K562 (cell line): ENCODE measurements around the gene DOCK8. TPM values are rescaled to one million over a fixed set of nuclear protein-coding genes. Genes with fewer than 3 reads are reported as not detected.

ENCODE experiments used
- CTBP1 ChIP-seq: fragments of 450-650 bp; IDR thresholded peaks from 2 replicates; pipeline ENCODE4 v1.6.1; 2016; ENCODE audit warnings: borderline replicate concordance
- CTCF ChIP-seq, 3 experiments: IDR thresholded peaks in 2 of 3; conservative IDR thresholded peaks in 1 of 3; 2 replicates each; pipeline ENCODE4 v1.5.1; 2011 to 2012; ENCODE audit warnings: low read length in 3 of 3, mild to moderate bottlenecking in 3 of 3, control low read depth in 2 of 3, improper control_type of control experiment in 1 of 3, inconsistent platforms in 1 of 3, low read depth in 1 of 3, mixed read lengths in 1 of 3, moderate library complexity in 1 of 3; ENCODE audit not compliant: insufficient read depth in 2 of 3
- EHMT2 ChIP-seq: fragments of 450-650 bp; IDR thresholded peaks from 2 replicates; pipeline ENCODE4 v1.6.1; 2018; ENCODE audit warnings: antibody characterized with exemption
- FOXO4 ChIP-seq: fragments of 450-650 bp; formaldehyde crosslinking; IDR thresholded peaks from 2 replicates; pipeline ENCODE4 v1.4.0; 2020; ENCODE audit warnings: mild to moderate bottlenecking, moderate library complexity
- GTF2A2 ChIP-seq: IDR thresholded peaks from 2 replicates; pipeline ENCODE4 v1.6.1; 2016; ENCODE audit warnings: mild to moderate bottlenecking, missing genetic modification characterization, missing compliant biosample characterization
- GTF2B ChIP-seq: IDR thresholded peaks from 2 replicates; pipeline ENCODE4 v1.6.1; 2011; ENCODE audit not compliant: insufficient read length; ENCODE audit errors: extremely low read depth
- HDGF ChIP-seq: fragments of 450-650 bp; IDR thresholded peaks from 2 replicates; pipeline ENCODE4 v1.6.1; 2016
- LCOR ChIP-seq: sonication (generic); formaldehyde crosslinking; IDR thresholded peaks from 2 replicates; pipeline ENCODE4 v1.8.0; 2022; ENCODE audit warnings: mild to moderate bottlenecking, missing genetic modification reagents
- MAFF ChIP-seq: IDR thresholded peaks from 2 replicates; pipeline ENCODE4 v1.6.1; 2012; ENCODE audit warnings: low read length, improper control_type of control experiment
- MYNN ChIP-seq, 2 experiments: sonication (generic); formaldehyde crosslinking in 1 of 2; IDR thresholded peaks; 2 replicates each; pipeline versions ENCODE4 v1.5.0 to v1.6.1; 2016 to 2020; ENCODE audit warnings: antibody characterized with exemption in 1 of 2, missing genetic modification reagents in 1 of 2
- NCOA2 ChIP-seq, 2 experiments: fragments of 450-650 bp; IDR thresholded peaks; 2 replicates each; pipeline ENCODE4 v1.6.1; 2018; ENCODE audit warnings: mild to moderate bottlenecking in 2 of 2, moderate library complexity in 1 of 2; ENCODE audit not compliant: partially characterized antibody in 2 of 2
- NFE2L1 ChIP-seq: fragments of 450-650 bp; IDR thresholded peaks from 2 replicates; pipeline ENCODE4 v1.6.1; 2016; ENCODE audit warnings: missing genetic modification characterization, low read depth, mild to moderate bottlenecking, missing compliant biosample characterization, moderate library complexity, borderline replicate concordance
- NR0B1 ChIP-seq: fragments of 450-650 bp; IDR thresholded peaks from one replicate; pipeline ENCODE4 v1.6.1; 2018; ENCODE audit warnings: mild to moderate bottlenecking, moderate library complexity; ENCODE audit not compliant: partially characterized antibody
- PML ChIP-seq: IDR thresholded peaks from 2 replicates; pipeline ENCODE4 v1.6.1; 2012; ENCODE audit warnings: low read length, inconsistent platforms
- PURB ChIP-seq: sonication (generic); formaldehyde crosslinking; IDR thresholded peaks from 2 replicates; pipeline ENCODE4 v1.9.0; 2021; ENCODE audit warnings: low read depth, mild to moderate bottlenecking, missing genetic modification reagents
- TGIF2 ChIP-seq: sonication (generic); formaldehyde crosslinking; IDR thresholded peaks from 2 replicates; pipeline ENCODE4 v1.8.1; 2022; ENCODE audit warnings: mild to moderate bottlenecking, missing genetic modification reagents, moderate library complexity
- ZBTB49 ChIP-seq: sonication (generic); formaldehyde crosslinking; IDR thresholded peaks from 2 replicates; pipeline ENCODE4 v1.8.0; 2022; ENCODE audit warnings: missing genetic modification reagents, mild to moderate bottlenecking, borderline replicate concordance
- ZBTB9 ChIP-seq: fragments of 450-650 bp; formaldehyde crosslinking; IDR thresholded peaks from 2 replicates; pipeline ENCODE4 v1.4.0; 2020; ENCODE audit warnings: mild to moderate bottlenecking, moderate library complexity
- ZNF3 ChIP-seq: fragments of 250-450 bp; sonication (Bioruptor Pico); IDR thresholded peaks from 2 replicates; pipeline ENCODE4 v1.5.0; 2021; ENCODE audit warnings: mild to moderate bottlenecking, moderate library complexity
- ZNF311 ChIP-seq: fragments of 250-450 bp; sonication (Bioruptor Pico); IDR thresholded peaks from 2 replicates; pipeline ENCODE4 v1.4.0; 2020; ENCODE audit warnings: mild to moderate bottlenecking, moderate library complexity
- ZSCAN32 ChIP-seq: fragments of 450-650 bp; formaldehyde crosslinking; IDR thresholded peaks from 2 replicates; pipeline ENCODE4 v1.4.0; 2020; ENCODE audit warnings: mild to moderate bottlenecking, moderate library complexity
- polyA plus RNA-seq, 8 experiments: library from polyadenylated mRNA; depleted of rRNA in 4 of 8; stranded (reverse) in 5 of 8; unstranded in 3 of 8; fragments of >200 nt; fragmentation: Nextera tagmentation in 2 of 8; fragmentation: Illumina TruSeq in 1 of 8; extraction: Ambion mirVana in 2 of 8; extraction: Trizol in 1 of 8; gene quantifications; 2 replicates each; pipeline versions ENCODE4 v1.2.1 to v1.2.3, GENCODE V29; 2011 to 2014; ENCODE audit warnings: inconsistent platforms in 1 of 8, missing spikeins in 1 of 8
- total RNA-seq, 7 experiments: library from RNA; depleted of rRNA in 6 of 7; stranded (reverse); fragments of >200 nt in 6 of 7; fragmentation: Illumina TruSeq in 2 of 7; extraction: Trizol in 2 of 7; gene quantifications; 2 replicates each; pipeline versions ENCODE4 v1.2.1 to v1.2.3, GENCODE V29; 2011 to 2021; ENCODE audit warnings: low replicate concordance in 1 of 7

Gene DOCK8
- total and polyA plus RNA-seq, 9 of the 15 experiments (the other 6 are each of a cell fraction or from before 2014, with no cell fraction given): 14.4 to 53.8 (median 25.1) TPM

GRCh38 chr9:306907-307306 is 92.2 kb downstream of the DOCK8 start (continued):
- TF ChIP-seq HDGF: no peak
- TF ChIP-seq CTCF (IDR thresholded peaks at IDR 0.05 in 2 of 3, conservative IDR thresholded peaks at IDR 0.05 in 1 of 3; ENCODE audit: insufficient read depth in 2 of 3, low read depth in 1 of 3, low read length in 3 of 3): peak; percentile 40 to 58 (median 57)
- no peak for TF ChIP-seq GTF2B
- TF ChIP-seq GTF2A2 (tag): no peak
- no peak for TF ChIP-seq ZNF3 (CRISPR knock-in tag)
- TF ChIP-seq FOXO4 (CRISPR knock-in tag): no peak
- TF ChIP-seq ZBTB9 (CRISPR knock-in tag): no peak
- no peak for TF ChIP-seq NR0B1
- no peak for TF ChIP-seq EHMT2
- no peak for TF ChIP-seq LCOR
- TF ChIP-seq NCOA2 (IDR thresholded peaks at IDR 0.05; ENCODE audit: partially characterized antibody in 2 of 2): no peak
- TF ChIP-seq ZNF311 (CRISPR knock-in tag): no peak
- no peak for TF ChIP-seq TGIF2 (CRISPR knock-in tag)
- TF ChIP-seq NFE2L1 (tag): no peak
- TF ChIP-seq MAFF: peak; percentile 68; the same call in 1 of the 2 replicates
- TF ChIP-seq ZSCAN32 (CRISPR knock-in tag): no peak
- TF ChIP-seq MYNN (IDR thresholded peaks at IDR 0.05): no peak
- no peak for TF ChIP-seq MYNN (CRISPR knock-in tag; IDR thresholded peaks at IDR 0.05)
- no peak for TF ChIP-seq PML
- TF ChIP-seq ZBTB49 (CRISPR knock-in tag): no peak
- no peak for TF ChIP-seq CTBP1
- TF ChIP-seq PURB (CRISPR knock-in tag): no peak
